CD14-positive monocyte (primary cell): ENCODE data around the gene VWA5B1. TPM values are rescaled to one million over a fixed set of nuclear protein-coding genes. Genes with fewer than 3 reads are reported as not detected.

Experiments
- DNase-seq, 3 donors: peaks; one replicate each; pipeline ENCODE4 v3.0.0-alpha.2; 2011 to 2022
- H2AFZ ChIP-seq: 2 replicates; pipeline ENCODE4 v1.6.0; 2012; ENCODE audit warnings: mild to moderate bottlenecking, low read depth, low read length, inconsistent platforms; ENCODE audit not compliant: insufficient read depth, poor library complexity, severe bottlenecking
- H3K27ac ChIP-seq, 2 donors: 1 replicate in 1 of 2; 2 replicates in 1 of 2; pipeline ENCODE4 v1.5.1; 2012 to 2013; ENCODE audit warnings: low read length in 2 of 2, control low read depth in 1 of 2, inconsistent platforms in 1 of 2, low read depth in 1 of 2, mild to moderate bottlenecking in 1 of 2
- H3K27me3 ChIP-seq, 2 donors: one replicate each; pipeline versions ENCODE4 v1.6.0 to v1.6.1; 2011 to 2013; ENCODE audit warnings: low read length in 2 of 2; ENCODE audit not compliant: control insufficient read depth in 2 of 2, insufficient read depth in 2 of 2
- H3K36me3 ChIP-seq, 2 donors: replicated peaks in 1 of 2; 1 replicate in 1 of 2; 2 replicates in 1 of 2; pipeline versions ENCODE4 v1.5.1 to v1.6.1; 2012 to 2013; ENCODE audit warnings: low read length in 2 of 2, control low read depth in 1 of 2, inconsistent platforms in 1 of 2, mild to moderate bottlenecking in 1 of 2; ENCODE audit not compliant: insufficient read depth in 2 of 2, control insufficient read depth in 1 of 2
- H3K4me1 ChIP-seq, 2 donors: 1 replicate in 1 of 2; 2 replicates in 1 of 2; pipeline versions ENCODE4 v1.5.1 to v1.6.1; 2012 to 2013; ENCODE audit warnings: low read length in 2 of 2, control low read depth in 1 of 2, inconsistent platforms in 1 of 2, mild to moderate bottlenecking in 1 of 2, moderate library complexity in 1 of 2; ENCODE audit not compliant: insufficient read depth in 2 of 2, control insufficient read depth in 1 of 2
- H3K4me2 ChIP-seq: replicated peaks from 2 replicates; pipeline ENCODE3; 2012; ENCODE audit warnings: low read length, moderate library complexity, mild to moderate bottlenecking; ENCODE audit not compliant: poor library complexity, severe bottlenecking; ENCODE audit errors: extremely low read depth
- H3K4me3 ChIP-seq, 3 experiments: fragments of 200-600 bp in 1 of 3; sonication (generic) in 1 of 3; replicated peaks in 1 of 3; 1 replicate in 2 of 3; 2 replicates in 1 of 3; pipeline ENCODE4 v1.5.1; 2011 to 2013; ENCODE audit warnings: low read length in 3 of 3, mild to moderate bottlenecking in 3 of 3, control low read depth in 2 of 3, low read depth in 2 of 3, inconsistent platforms in 1 of 3, moderate library complexity in 1 of 3
- H3K79me2 ChIP-seq: 2 replicates; pipeline ENCODE4 v1.6.0; 2012; ENCODE audit warnings: mild to moderate bottlenecking, control low read depth, inconsistent platforms, low read length, moderate library complexity; ENCODE audit not compliant: insufficient read depth
- H3K9ac ChIP-seq: 2 replicates; pipeline ENCODE4 v1.6.0; 2017; ENCODE audit warnings: low read length, mild to moderate bottlenecking; ENCODE audit not compliant: insufficient read depth, poor library complexity, severe bottlenecking
- H3K9me3 ChIP-seq, 2 donors: replicated peaks in 1 of 2; 1 replicate in 1 of 2; 2 replicates in 1 of 2; pipeline versions ENCODE4 v1.5.1 to v1.6.1; 2012 to 2013; ENCODE audit warnings: low read length in 2 of 2, control low read depth in 1 of 2; ENCODE audit not compliant: control insufficient read depth in 1 of 2, insufficient read depth in 1 of 2
- H4K20me1 ChIP-seq: 2 replicates; pipeline ENCODE4 v1.6.0; 2012; ENCODE audit warnings: mild to moderate bottlenecking, low read length, control low read depth, moderate library complexity; ENCODE audit not compliant: insufficient read depth
- H3K27ac Mint-ChIP-seq, 7 donors: one replicate each; pipeline ENCODE4 v1.8.0; 2020; ENCODE audit warnings: mild to moderate bottlenecking in 7 of 7, mixed read lengths in 7 of 7, moderate library complexity in 6 of 7, inconsistent platforms in 2 of 7
- H3K27me3 Mint-ChIP-seq, 3 donors: one replicate each; pipeline ENCODE4 v1.8.0; 2021 to 2022; ENCODE audit warnings: low read depth in 3 of 3, mild to moderate bottlenecking in 3 of 3, mixed read lengths in 3 of 3, moderate library complexity in 3 of 3, inconsistent platforms in 1 of 3
- H3K36me3 Mint-ChIP-seq, 2 donors: one replicate each; pipeline ENCODE4 v1.8.0; 2020; ENCODE audit warnings: mixed read lengths in 2 of 2, inconsistent platforms in 1 of 2, mild to moderate bottlenecking in 1 of 2
- H3K4me1 Mint-ChIP-seq: one replicate; pipeline ENCODE4 v1.8.0; 2020; ENCODE audit warnings: mild to moderate bottlenecking, mixed read lengths
- H3K4me3 Mint-ChIP-seq, 2 donors: one replicate each; pipeline ENCODE4 v1.8.0; 2020; ENCODE audit warnings: mild to moderate bottlenecking in 2 of 2, mixed read lengths in 2 of 2, moderate library complexity in 1 of 2
- H3K9me3 Mint-ChIP-seq, 7 donors: one replicate each; pipeline ENCODE4 v1.8.0; 2020 to 2022; ENCODE audit warnings: mixed read lengths in 7 of 7, mild to moderate bottlenecking in 6 of 7, moderate library complexity in 6 of 7, inconsistent platforms in 2 of 7
- CTCF ChIP-seq: fragments of 200-600 bp; IDR thresholded peaks from one replicate; pipeline ENCODE4 v1.8.0; 2022; ENCODE audit warnings: antibody characterized with exemption, mild to moderate bottlenecking
- WGBS: methylation state at CpG from one replicate; pipeline ENCODE4 v1.1.5; 2013; ENCODE audit warnings: missing lambda C conversion rate; ENCODE audit not compliant: insufficient coverage; 5-methylcytosine and 5-hydroxymethylcytosine counted together
- intact Hi-C, 2 donors: fragments of 100-400 bp; cut with micrococcal nuclease; formaldehyde crosslinking; loops; one replicate each; pipeline versions ENCODE4 v1.15.0 to v1.15.1; 2023
- polyA plus RNA-seq, 3 donors: library from polyadenylated mRNA; depleted of rRNA in 1 of 3; unstranded in 2 of 3; stranded (reverse) in 1 of 3; fragments of 300-500 nt in 2 of 3; fragments of >200 nt in 1 of 3; fragmentation: Illumina TruSeq in 2 of 3; gene quantifications; 1 replicate in 2 of 3; 2 replicates in 1 of 3; pipeline ENCODE4 v1.2.3, GENCODE V29; 2012 to 2021

The VWA5B1 gene
- polyA plus RNA-seq, 3 donors: not detected

DNA sequence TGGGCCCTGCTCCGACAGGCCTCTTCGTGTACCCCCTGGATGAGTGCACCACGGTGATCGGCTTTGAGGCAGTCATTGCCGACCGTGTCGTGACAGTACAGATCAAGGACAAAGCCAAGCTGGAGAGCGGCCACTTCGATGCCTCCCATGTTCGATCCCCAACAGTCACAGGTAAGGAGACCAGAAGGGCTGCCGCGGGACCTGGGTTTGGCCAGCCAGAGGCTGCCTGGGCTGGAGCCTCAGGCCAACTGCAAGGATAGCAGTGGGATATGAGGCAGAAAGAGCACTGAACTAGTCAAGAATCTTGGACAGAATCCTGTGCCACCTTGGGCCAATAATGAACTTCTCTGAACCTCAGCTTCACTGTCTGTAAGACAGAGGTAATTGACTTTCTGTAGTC lies 22.1 kb downstream of the VWA5B1 start:
- Histone ChIP-seq H3K79me2 (no peaks in the 10 kb centered on the region), H3K4me3 (no peak overlapping the region), H3K4me2 (no peak overlapping the region), H3K36me3 (no peaks in the 10 kb centered on the region), H3K9me3 (no peaks in the 10 kb centered on the region), H3K27me3 (no peaks in the 10 kb centered on the region), H2AFZ (no peak overlapping the region), H4K20me1 (no peaks in the 10 kb centered on the region), H3K9ac (no peak overlapping the region), H3K4me1 (no peaks in the 10 kb centered on the region), H3K27ac (no peak overlapping the region)
- Mint-ChIP-seq H3K9me3 (no peaks in the 10 kb centered on the region), H3K4me3 (no peak overlapping the region), H3K4me1 (no peaks in the 10 kb centered on the region), H3K27ac (no peak overlapping the region), H3K36me3 (no peaks in the 10 kb centered on the region), H3K27me3 (peaks cover 4 to 6% (median 4%) of the 10 kb centered on the region in 3 donors)
- 97% methylated on average over 12 of the region's 12 CpGs for WGBS
- TF ChIP-seq CTCF: no peak
- intact Hi-C loops: no loop called here
- no peak for DNase-seq

DNA sequence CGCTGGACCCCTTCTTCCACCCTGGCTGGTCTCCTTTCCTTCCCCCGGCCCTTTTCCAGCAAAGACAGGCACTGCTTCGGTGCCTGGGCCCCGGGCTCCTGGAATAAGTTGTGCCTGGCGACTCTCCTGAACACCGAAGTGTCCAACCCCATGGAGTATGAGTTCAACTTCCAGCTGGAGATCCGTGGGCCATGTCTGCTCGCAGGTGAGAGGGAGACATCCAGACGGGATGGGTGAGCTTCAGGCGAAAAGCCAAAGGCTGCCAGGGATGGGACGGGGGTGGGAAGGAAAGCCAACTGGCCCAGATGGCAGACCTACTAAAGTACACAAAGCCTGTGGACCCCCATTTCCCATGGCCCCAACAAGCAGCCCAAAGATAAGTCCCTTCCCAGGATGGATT lies 26.8 kb downstream of the VWA5B1 start:
- no peaks in the 10 kb centered on the region for H3K79me2 ChIP-seq
- no peaks in the 10 kb centered on the region for H3K36me3 ChIP-seq
- TF ChIP-seq CTCF: no peak
- H3K4me2 ChIP-seq: no peak overlapping the region
- no peaks in the 10 kb centered on the region for H4K20me1 ChIP-seq
- H3K27me3 ChIP-seq: peaks cover 0 to 3% of the 10 kb centered on the region in 2 donors
- H3K27ac ChIP-seq: no peak overlapping the region
- Mint-ChIP-seq H3K4me3 (no peak overlapping the region), H3K27ac (no peak overlapping the region), H3K36me3 (no peaks in the 10 kb centered on the region), H3K27me3 (peaks cover 12 to 15% (median 15%) of the 10 kb centered on the region in 3 donors), H3K4me1 (no peaks in the 10 kb centered on the region), H3K9me3 (no peaks in the 10 kb centered on the region)
- H3K9me3 ChIP-seq: no peaks in the 10 kb centered on the region
- no peak overlapping the region for H3K9ac ChIP-seq
- 80% methylated on average over 4 of the region's 11 CpGs for WGBS
- intact Hi-C loops: no loop called here
- no peak overlapping the region for H3K4me3 ChIP-seq
- no peak overlapping the region for H2AFZ ChIP-seq
- no peaks in the 10 kb centered on the region for H3K4me1 ChIP-seq
- no peak for DNase-seq
